HG03108 (cell line): ENCODE measurements around the gene P3R3URF.

Source experiments
- ATAC-seq: cut with Tn5 transposase; IDR thresholded peaks from one replicate; pipeline ENCODE4 v1.9.1; 2021; ENCODE audit warnings: moderate library complexity; ENCODE audit not compliant: unreplicated experiment

The P3R3URF gene

GRCh38 chr1:46134660-46135331 is 41.5 kb downstream of the P3R3URF start:
- no peak for ATAC-seq

GRCh38 chr1:46133781-46134350 is 42.4 kb downstream of the P3R3URF start:
- no peak for ATAC-seq

GRCh38 chr1:46133181-46133658 is 43.1 kb downstream of the P3R3URF start:
- ATAC-seq, result peak; percentile 38

GRCh38 chr1:46132529-46133180 is 43.6 kb downstream of the P3R3URF start, which contains the start of gene PIK3R3:
TSS of gene PIK3R3 (minus strand) at chr1:46132629. CDS start at chr1:46131952, 677 bp downstream.
- peak; percentile 85 for ATAC-seq

- ATAC-seq, result no peak
These were observed 44.4 kb downstream of the P3R3URF start for GRCh38 chr1:46131712-46132528.

- no peak for ATAC-seq
These were observed 45.2 kb downstream of the P3R3URF start for GRCh38 chr1:46131093-46131492.

GRCh38 chr1:46130606-46131005 is 45.7 kb downstream of the P3R3URF start:
- ATAC-seq, result no peak

GRCh38 chr1:46130121-46130520 is 46.2 kb downstream of the P3R3URF start:
- ATAC-seq, result no peak

- ATAC-seq, result no peak
These were observed 47.9 kb downstream of the P3R3URF start for GRCh38 chr1:46128344-46128743.
